Activated naive CD4-positive, alpha-beta T cell treated with anti-CD3 and anti-CD28 coated beads, Interleukin-2, amount 50 U/mL, for 72 hours (primary cell): ENCODE results near the gene NTRK2. TPM values are rescaled to one million over a fixed set of nuclear protein-coding genes. Genes with fewer than 3 reads are reported as not detected.

ENCODE experiments used
- ATAC-seq, 2 donors: fragments of 150-1000 bp; cut with Tn5 transposase; 2 replicates each; pipeline ENCODE4 v1.10.0; 2021; ENCODE audit warnings: mild to moderate bottlenecking in 2 of 2, moderate library complexity in 2 of 2
- DNase-seq, 2 donors: peaks; one replicate each; pipeline ENCODE4 v3.0.0; 2021 to 2022; ENCODE audit warnings: low spot score in 2 of 2
- H3K27ac Mint-ChIP-seq, 2 donors: one replicate each; pipeline ENCODE4 v1.8.0; 2022; ENCODE audit warnings: mild to moderate bottlenecking in 2 of 2, mixed read lengths in 2 of 2
- H3K36me3 Mint-ChIP-seq, 2 donors: one replicate each; pipeline ENCODE4 v1.8.0; 2022; ENCODE audit warnings: mixed read lengths in 2 of 2
- H3K9me3 Mint-ChIP-seq, 2 donors: one replicate each; pipeline ENCODE4 v1.8.0; 2022; ENCODE audit warnings: mixed read lengths in 2 of 2
- total RNA-seq, 2 donors: library from RNA; stranded (reverse); gene quantifications; one replicate each; pipeline ENCODE4 v1.2.3, GENCODE V29; 2022

The NTRK2 gene
- total RNA-seq, 2 donors from 2014 or later = 0.16 to 0.21 TPM

DNA sequence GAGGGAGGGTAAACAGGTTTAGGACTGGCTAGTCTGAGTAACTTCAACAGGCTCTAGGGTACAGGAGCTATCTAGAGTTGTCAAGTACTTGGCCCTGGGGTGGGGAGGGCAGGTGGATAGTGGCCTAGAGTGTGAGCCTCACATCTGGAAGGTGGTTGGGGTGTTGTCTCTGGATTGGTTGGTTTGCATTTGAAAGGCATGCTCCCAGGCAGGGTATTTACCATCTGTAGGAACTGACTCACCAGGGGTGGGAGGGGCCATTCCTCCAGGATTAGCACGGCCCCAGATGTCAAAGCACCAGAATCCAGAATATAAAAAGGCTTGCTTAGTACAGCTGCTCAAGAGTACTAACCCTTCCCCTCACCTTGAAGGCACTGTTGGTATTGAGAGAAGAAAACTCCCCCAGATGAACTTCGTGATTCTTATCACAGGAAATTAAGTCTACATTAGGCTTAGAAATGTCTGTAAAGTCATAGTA, 193.3 kb downstream of the NTRK2 start:
- Mint-ChIP-seq H3K9me3 (no peaks in the 10 kb centered on the region), H3K36me3 (no peaks in the 10 kb centered on the region), H3K27ac (no peak overlapping the region)
- DNase-seq = no peak
- no peak for ATAC-seq

DNA sequence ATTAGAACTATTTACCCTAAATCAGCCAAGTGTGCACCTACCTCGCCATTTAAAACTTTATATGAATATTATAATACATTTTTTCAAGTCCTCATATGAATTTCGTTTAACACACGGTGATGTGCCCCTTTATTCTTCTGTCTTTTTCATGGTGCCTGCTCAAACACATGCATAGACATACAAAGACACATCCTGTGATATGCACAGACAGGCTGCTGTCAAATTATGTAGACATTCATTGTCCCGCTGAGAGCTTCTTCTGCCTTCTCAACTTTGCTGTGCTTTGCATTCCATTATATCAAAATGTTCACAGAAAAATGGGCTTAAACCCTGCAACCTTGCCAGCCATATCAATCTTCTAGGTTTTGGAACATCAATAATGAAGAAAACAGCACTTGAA, 193.8 kb downstream of the NTRK2 start:
- no peak for DNase-seq
- no peaks in the 10 kb centered on the region for H3K9me3 Mint-ChIP-seq
- no peak for ATAC-seq
- no peak overlapping the region for H3K27ac Mint-ChIP-seq
- H3K36me3 Mint-ChIP-seq = no peaks in the 10 kb centered on the region

DNA sequence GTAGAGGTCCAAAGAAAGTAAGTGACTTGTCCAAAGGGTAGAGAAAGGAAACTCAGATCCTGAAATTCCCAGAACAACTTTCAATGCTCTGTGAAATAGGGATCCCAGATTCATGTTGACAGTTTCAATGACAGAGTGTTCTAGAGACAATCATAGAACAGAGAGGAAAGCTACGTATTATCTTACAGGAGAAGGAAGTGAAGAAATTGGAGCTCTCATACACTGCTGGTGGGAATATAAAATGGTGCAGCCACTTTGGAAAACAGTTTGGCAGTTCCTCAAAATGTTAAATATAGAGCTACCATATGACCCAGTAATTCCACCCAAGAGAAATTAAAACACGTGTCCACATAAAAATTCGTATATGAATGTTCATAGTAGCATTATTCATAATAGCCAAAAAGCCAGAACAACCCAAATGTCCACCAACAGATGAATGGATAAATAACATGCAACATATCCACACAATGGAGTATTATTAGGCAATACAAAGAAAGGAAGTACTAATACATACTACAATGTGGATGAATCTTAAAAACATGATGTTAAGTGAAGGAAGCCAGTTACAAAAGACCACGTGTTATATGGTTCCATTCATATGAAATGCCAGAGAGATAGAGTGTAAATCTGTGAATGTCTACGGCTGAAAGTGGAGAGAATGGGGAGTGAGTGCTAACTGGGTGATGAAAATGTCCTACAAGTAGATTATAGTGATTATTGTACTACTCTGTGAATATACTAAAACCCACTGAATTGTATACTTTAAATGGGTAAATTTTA, 197.1 kb downstream of the NTRK2 start:
- ATAC-seq (no peak), DNase-seq (no peak)
- H3K36me3 Mint-ChIP-seq = no peaks in the 10 kb centered on the region
- no peaks in the 10 kb centered on the region for H3K9me3 Mint-ChIP-seq
- no peak overlapping the region for H3K27ac Mint-ChIP-seq

DNA sequence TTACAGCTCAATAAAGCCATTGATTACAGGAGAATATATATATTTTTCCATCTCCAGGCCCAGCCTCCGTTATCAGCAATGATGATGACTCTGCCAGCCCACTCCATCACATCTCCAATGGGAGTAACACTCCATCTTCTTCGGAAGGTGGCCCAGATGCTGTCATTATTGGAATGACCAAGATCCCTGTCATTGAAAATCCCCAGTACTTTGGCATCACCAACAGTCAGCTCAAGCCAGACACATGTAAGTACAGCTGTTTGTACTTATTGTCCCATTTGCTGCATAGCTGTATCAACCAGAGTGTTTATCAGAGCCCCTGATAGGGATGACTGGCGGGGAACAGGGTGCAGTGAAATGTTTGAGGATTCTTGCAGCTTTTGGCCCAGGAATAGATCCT, 197.7 kb downstream of the NTRK2 start:
- Mint-ChIP-seq H3K27ac (no peak overlapping the region), H3K9me3 (no peaks in the 10 kb centered on the region), H3K36me3 (no peaks in the 10 kb centered on the region)
- ATAC-seq = no peak
- no peak for DNase-seq

DNA sequence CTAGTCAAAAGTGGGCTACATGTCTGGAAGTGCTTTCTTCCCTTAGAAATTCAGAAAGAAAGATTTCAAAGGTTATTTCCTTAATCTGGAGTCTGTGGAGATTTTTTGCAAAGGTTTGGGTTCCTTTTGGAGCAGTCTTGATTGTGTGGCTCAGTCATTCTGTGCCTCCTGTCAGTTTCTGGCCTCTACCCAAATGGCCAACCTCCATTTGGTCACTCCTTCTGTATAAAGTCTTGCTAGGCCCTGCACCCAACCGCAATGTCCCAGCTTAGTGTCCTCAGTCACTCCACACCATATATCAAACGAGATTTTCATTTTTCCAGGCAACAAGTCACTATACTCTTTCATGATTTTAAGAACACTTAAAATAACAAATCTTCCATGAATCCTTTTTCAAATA, 199.6 kb downstream of the NTRK2 start:
- H3K9me3 Mint-ChIP-seq = no peaks in the 10 kb centered on the region
- ATAC-seq (no peak), DNase-seq (no peak)
- no peaks in the 10 kb centered on the region for H3K36me3 Mint-ChIP-seq
- H3K27ac Mint-ChIP-seq = no peak overlapping the region

DNA sequence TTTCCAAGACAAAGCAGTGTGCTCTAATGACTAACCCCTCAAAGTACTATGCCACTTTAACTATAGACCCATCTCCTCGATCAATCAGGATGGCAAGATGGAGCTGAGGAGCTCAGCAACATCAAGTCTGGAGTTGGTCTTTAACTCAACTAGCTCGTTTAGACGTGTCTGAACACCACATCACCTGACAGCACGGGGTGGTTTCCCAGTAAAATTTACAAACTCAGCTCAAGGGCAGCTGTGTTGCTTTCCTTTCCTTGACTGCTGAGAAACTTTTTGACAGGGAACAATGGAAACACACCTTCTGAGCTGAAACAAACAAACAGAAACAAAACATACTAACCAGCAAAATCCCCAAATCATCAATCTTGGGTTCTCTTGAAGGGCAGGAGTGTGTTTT, 202.5 kb downstream of the NTRK2 start:
- ATAC-seq (no peak), DNase-seq (no peak)
- Mint-ChIP-seq H3K9me3 (no peaks in the 10 kb centered on the region), H3K27ac (no peak overlapping the region), H3K36me3 (no peaks in the 10 kb centered on the region)

DNA sequence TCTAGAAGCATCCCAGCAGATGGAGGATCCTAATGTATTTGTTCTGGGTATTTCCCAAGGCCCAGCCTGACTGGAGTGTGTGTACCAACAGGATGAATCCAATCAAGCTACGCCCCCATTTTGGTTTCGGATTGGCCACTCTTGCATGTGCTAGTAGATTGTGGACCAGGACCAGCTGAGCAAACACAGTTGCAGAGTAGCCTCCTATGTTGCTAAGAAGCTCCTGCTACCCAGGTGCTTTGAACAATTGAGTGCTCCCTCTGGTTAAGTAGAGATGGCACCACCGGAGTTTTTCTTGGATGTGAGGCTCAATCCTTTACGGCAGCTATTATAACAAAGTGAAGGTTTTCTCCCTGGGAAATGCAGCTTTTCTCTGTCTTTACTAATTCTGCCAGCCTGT, 204.5 kb downstream of the NTRK2 start:
- no peaks in the 10 kb centered on the region for H3K9me3 Mint-ChIP-seq
- no peak for DNase-seq
- H3K36me3 Mint-ChIP-seq = no peaks in the 10 kb centered on the region
- ATAC-seq = no peak
- H3K27ac Mint-ChIP-seq = peak overlapping the region in 1 of 2 donors; percentile 67

DNA sequence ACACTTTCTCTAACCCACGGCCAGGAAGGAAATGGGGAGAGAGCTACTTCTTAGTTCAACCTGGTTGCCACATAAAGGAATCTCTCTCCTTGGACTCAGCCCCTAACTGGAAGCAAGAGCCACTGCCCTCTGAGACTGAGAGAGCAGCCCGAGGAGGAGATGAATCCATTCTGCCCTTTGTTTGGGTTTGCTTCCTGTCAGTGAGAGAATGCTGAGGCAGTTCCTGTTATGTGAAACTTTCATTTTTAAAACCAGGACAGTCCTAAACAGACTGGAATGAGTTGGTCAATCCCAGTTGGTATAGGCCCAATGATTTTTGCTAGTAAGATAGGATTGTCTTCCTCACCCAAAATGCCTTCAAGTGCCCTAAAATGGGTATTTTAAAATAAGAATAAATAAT, 205.1 kb downstream of the NTRK2 start:
- ATAC-seq = no peak

DNA sequence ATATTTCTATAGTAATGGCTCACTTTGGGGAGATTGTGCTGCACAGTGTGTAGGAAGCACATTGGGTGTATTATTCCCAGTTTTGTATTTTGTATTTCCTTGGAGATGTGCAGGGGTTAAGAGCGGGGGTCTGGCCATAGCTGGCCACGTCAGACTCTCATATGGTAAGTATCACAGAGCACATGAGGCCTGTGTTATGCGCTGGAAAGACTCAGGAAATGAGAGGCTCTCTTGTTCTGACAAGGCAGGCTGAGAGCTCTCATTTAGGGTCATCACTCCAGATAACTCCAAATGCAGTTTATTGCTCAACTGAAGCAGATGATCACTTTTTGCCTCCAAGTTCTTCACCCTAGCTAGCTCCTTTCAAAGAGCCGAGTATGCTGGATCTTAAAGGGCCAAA, 205.7 kb downstream of the NTRK2 start:
- Mint-ChIP-seq H3K27ac (no peak overlapping the region), H3K36me3 (no peaks in the 10 kb centered on the region), H3K9me3 (no peaks in the 10 kb centered on the region)
- ATAC-seq (no peak), DNase-seq (no peak)

More for the DNA sequence above, 205.1 kb downstream of the NTRK2 start:
- Mint-ChIP-seq H3K9me3 (no peaks in the 10 kb centered on the region), H3K27ac (peak overlapping the region in 1 of 2 donors; percentile 67), H3K36me3 (no peaks in the 10 kb centered on the region)
- DNase-seq = no peak

DNA sequence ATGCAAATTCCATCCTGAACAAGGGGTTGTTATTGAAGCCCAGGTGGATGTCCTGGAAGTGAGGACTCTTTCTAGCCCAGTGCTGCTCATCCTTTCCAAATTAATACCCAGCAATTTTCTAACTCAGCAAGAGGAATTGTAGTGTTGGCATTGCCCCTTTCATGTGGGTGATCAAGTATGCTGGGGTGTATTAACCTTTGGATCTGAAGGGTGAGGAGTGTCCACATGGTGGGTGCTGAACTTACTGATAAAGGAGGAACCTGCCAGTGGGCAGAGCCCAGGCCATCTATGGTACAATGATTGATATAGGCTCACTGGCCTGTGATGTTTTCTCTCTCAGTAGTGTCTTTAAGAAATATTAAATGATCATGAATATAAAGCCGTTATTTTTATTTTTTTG, 210.1 kb downstream of the NTRK2 start:
- no peaks in the 10 kb centered on the region for H3K9me3 Mint-ChIP-seq

DNA sequence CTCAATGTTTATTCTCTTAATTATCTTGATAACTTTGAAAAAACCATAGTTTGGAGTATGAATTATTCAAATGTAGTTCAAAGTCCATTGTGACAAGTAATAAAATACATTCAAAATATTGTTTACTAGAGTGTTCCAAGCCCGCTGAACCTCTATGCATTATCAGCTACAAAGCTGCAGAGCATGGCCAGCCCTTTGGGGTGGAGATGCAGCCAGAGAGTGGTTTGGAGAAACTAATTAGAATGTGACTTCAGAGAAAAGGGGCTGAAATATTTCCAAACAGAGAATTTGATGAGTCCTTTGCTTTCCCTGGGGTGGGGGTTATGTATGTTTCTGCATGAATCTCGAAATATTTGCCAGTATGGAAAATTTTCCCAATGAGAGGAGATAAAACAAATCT, 211.3 kb downstream of the NTRK2 start:
- ATAC-seq = no peak
- Mint-ChIP-seq H3K9me3 (no peaks in the 10 kb centered on the region), H3K36me3 (no peaks in the 10 kb centered on the region), H3K27ac (no peak overlapping the region)
- no peak for DNase-seq

More for the DNA sequence above, 210.1 kb downstream of the NTRK2 start:
- DNase-seq (no peak), ATAC-seq (no peak)
- H3K27ac Mint-ChIP-seq = no peak overlapping the region
- no peaks in the 10 kb centered on the region for H3K36me3 Mint-ChIP-seq

DNA sequence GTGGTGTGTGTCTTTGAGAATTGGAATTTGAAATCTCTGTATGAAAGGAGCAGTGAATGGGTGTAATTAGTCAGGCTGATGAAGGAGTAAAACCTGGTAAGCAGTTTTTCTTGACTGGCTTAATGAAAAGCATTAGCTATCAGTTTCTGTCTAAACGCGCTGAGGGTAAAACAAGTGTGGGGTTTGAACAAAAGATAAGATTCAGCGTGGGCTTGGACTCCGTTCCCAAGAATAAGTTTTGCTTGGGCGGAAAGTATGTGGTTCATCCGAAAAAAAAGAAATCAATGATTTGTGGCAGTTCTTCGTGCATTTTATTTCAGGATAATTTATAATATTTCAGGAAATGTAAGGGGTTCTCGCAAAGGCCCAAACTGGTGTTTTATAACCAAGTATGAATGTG, 217.3 kb downstream of the NTRK2 start:
- ATAC-seq (no peak), DNase-seq (no peak)
- no peaks in the 10 kb centered on the region for H3K36me3 Mint-ChIP-seq
- H3K9me3 Mint-ChIP-seq = no peaks in the 10 kb centered on the region
- no peak overlapping the region for H3K27ac Mint-ChIP-seq

DNA sequence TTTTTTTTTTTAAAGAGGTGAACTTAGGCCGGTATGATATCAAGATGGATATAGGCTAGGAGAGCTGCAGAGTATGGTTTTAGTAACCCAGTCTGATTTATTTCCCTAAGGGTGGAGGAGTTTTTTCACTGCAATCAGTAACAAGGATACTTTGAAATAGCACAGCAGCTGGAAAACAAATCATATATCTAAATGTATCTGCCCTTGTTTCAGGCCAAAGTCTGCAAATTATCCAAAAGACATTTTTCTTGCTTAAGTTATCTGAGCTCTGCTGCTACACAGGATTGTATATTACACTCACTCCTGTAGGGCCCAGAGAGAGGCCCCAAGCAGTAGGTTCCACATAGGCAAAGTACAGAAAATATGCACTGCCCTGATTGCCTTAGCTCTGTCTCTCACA, 222.4 kb downstream of the NTRK2 start:
- Mint-ChIP-seq H3K9me3 (no peaks in the 10 kb centered on the region), H3K36me3 (no peaks in the 10 kb centered on the region), H3K27ac (no peak overlapping the region)
- ATAC-seq = no peak
- no peak for DNase-seq

DNA sequence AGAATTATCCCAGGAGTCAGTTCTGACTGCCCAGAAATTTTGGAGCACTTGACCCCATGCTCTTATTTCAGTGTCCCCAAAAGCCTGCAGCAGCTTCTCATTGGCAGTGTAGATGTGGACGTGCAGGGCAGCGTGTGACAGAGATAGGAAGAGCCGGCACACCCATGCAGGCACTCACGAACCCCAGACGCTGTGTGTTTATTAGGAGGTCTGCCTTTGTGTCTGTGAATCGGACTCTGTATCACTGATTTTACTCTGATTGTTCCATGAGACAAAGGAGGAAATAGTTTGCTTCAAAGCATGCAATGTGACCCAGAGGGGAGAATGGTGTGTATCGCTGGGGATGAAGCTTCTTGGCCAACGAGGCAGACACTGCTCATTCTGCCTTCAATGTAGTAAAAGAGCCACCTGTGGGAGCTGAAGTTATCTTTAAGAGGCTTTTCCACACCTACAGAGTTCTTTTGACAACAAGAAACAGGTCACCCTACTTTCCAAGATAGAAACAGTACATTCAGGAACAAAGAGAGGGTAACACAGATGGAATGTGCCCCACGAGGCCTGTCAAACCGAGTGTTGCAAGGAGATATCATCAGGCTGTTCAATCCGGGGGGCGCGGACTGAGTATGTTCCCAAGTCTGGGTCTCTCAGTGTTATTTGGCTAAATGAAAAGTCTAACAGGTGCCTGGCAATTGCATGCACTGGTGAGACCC, 224.0 kb downstream of the NTRK2 start:
- Mint-ChIP-seq H3K27ac (no peak overlapping the region), H3K9me3 (no peaks in the 10 kb centered on the region), H3K36me3 (no peaks in the 10 kb centered on the region)
- DNase-seq (no peak), ATAC-seq (no peak)

DNA sequence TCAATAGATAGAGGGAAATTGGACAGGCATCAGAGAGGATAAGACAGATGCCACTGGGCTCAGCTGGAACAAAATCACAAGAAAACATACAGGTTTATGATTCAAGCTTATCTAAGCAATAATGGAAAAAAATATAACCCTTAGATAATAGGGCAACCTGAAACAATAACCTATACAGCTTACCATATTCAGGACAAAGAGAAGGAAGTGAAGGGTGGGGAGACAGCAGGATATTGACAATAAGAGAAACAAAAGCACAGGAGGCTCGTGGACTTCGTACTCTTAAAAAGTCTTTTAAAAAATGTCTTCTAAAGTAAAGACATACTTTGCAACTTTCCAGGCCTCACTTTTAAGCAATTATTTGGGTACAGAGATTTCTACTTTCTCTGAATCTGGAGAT, 225.3 kb downstream of the NTRK2 start:
- ATAC-seq (no peak), DNase-seq (no peak)
- H3K36me3 Mint-ChIP-seq = no peaks in the 10 kb centered on the region
- H3K9me3 Mint-ChIP-seq = no peaks in the 10 kb centered on the region
- H3K27ac Mint-ChIP-seq = no peak overlapping the region

DNA sequence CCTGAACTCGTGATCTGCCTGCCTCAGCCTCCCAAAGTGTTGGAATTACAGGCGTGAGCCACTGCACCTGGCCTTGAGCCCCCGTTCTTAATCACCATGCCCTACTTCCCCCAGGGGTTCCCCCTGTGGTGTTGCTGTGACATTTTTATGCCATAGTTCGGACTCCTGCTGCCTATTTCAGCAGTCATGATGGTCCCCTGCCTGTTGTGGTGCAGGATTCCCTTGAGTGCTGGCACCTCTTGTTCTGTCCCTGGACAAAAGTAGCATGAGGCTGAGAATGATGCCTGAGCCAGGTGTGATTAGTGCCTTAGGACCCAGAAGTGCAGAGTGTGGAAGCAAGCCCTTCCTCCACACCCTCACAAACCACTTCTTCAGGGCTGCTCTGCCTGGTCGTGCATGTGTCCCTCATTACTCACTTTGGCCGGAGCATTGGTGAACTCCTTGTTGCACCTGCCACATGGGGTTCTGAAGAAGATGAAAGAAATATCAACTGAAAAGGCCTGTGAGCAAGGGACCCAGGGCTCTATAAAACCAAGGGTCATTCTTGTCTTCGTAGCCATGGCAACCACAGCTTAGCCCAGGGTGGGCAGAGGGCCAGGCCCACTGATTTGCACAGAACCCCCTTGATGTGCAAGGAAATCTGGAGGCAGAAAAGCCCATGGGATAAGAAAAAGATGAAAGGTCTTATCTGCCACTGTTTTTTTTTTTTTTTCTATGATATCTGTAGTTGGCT, 228.0 kb downstream of the NTRK2 start:
- no peak for ATAC-seq
- no peak for DNase-seq
- no peak overlapping the region for H3K27ac Mint-ChIP-seq
- H3K36me3 Mint-ChIP-seq = no peaks in the 10 kb centered on the region
- H3K9me3 Mint-ChIP-seq = no peaks in the 10 kb centered on the region

DNA sequence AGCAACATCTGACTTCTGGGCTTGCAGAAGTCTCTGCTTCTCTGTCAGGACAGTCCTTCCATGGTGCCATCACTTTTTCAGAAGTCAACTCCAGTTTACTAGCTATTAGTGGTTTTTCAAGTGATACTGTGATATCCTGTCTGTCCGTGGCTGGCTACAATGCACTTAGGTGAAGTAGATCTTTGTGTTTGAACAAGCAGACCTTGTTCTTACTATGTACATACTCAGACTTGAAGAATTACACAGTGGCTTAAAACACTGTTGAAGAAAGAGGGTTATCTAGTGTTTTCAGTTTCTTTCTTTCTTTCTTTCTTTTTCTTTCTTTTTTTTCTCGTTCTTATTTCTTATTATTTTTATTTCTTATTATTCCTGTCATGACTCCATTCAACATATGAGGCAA, 228.7 kb downstream of the NTRK2 start:
- Mint-ChIP-seq H3K9me3 (no peaks in the 10 kb centered on the region), H3K27ac (no peak overlapping the region), H3K36me3 (no peaks in the 10 kb centered on the region)
- ATAC-seq (no peak), DNase-seq (no peak)
